ENCODE measurements around the gene LRRC1.

GRCh38 chr6:53795702-53796450, 1.1 kb downstream of the LRRC1 start:
- TF ChIP-seq CBFB (CRISPR knock-in tag; IDR thresholded peaks at IDR 0.05): no peak; the same call in none of the 2 replicates
- no peak for TF ChIP-seq CREB1 (IDR thresholded peaks at IDR 0.05)
- TF ChIP-seq CREB1 (CRISPR knock-in tag; IDR thresholded peaks at IDR 0.05): no peak
- TF ChIP-seq SMC3 (IDR thresholded peaks at IDR 0.05; ENCODE audit: low read length): no peak
- no peak for TF ChIP-seq ZFP36 (IDR thresholded peaks at IDR 0.05; ENCODE audit: borderline replicate concordance, low read depth, low read length, partially characterized antibody)
- TF ChIP-seq, protein P1, sequence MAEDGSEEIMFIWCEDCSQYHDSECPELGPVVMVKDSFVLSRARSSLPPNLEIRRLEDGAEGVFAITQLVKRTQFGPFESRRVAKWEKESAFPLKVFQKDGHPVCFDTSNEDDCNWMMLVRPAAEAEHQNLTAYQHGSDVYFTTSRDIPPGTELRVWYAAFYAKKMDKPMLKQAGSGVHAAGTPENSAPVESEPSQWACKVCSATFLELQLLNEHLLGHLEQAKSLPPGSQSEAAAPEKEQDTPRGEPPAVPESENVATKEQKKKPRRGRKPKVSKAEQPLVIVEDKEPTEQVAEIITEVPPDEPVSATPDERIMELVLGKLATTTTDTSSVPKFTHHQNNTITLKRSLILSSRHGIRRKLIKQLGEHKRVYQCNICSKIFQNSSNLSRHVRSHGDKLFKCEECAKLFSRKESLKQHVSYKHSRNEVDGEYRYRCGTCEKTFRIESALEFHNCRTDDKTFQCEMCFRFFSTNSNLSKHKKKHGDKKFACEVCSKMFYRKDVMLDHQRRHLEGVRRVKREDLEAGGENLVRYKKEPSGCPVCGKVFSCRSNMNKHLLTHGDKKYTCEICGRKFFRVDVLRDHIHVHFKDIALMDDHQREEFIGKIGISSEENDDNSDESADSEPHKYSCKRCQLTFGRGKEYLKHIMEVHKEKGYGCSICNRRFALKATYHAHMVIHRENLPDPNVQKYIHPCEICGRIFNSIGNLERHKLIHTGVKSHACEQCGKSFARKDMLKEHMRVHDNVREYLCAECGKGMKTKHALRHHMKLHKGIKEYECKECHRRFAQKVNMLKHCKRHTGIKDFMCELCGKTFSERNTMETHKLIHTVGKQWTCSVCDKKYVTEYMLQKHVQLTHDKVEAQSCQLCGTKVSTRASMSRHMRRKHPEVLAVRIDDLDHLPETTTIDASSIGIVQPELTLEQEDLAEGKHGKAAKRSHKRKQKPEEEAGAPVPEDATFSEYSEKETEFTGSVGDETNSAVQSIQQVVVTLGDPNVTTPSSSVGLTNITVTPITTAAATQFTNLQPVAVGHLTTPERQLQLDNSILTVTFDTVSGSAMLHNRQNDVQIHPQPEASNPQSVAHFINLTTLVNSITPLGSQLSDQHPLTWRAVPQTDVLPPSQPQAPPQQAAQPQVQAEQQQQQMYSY (CRISPR knock-in tag; IDR thresholded peaks at IDR 0.05): no peak
- no peak for TF ChIP-seq MAFK (conservative IDR thresholded peaks at IDR 0.05 in 1 of 2, IDR thresholded peaks at IDR 0.05 in 1 of 2; ENCODE audit: low read length in 2 of 2)

All from HepG2 (cell line).